Mesendoderm (in vitro differentiated cells): Measurements from ENCODE around the gene ELAVL2.

ENCODE experiments used
- DNase-seq: peaks from one replicate; pipeline ENCODE4 v3.0.0; 2013
- H2AK5ac ChIP-seq: 2 replicates; pipeline ENCODE4 v1.6.1; 2013; ENCODE audit warnings: low read length, inconsistent platforms
- H2BK120ac ChIP-seq: 2 replicates; pipeline ENCODE4 v1.6.1; 2013; ENCODE audit warnings: low read depth, mild to moderate bottlenecking, low read length, moderate library complexity, mixed read lengths
- H2BK15ac ChIP-seq: replicated peaks from 2 replicates; pipeline ENCODE4 v1.6.1; 2013; ENCODE audit warnings: low read depth, mild to moderate bottlenecking, moderate library complexity
- H2BK5ac ChIP-seq: 2 replicates; pipeline ENCODE4 v1.6.1; 2013; ENCODE audit warnings: low read length, inconsistent platforms
- H3K18ac ChIP-seq: 2 replicates; pipeline ENCODE4 v1.6.1; 2013; ENCODE audit warnings: mild to moderate bottlenecking, low read length, mixed read lengths
- H3K23ac ChIP-seq: one replicate; pipeline ENCODE4 v1.6.1; 2013; ENCODE audit warnings: low read length
- H3K27ac ChIP-seq: 2 replicates; pipeline ENCODE4 v1.5.1; 2013; ENCODE audit warnings: low read depth, mild to moderate bottlenecking, inconsistent platforms, low read length, moderate library complexity
- H3K27me3 ChIP-seq: 2 replicates; pipeline ENCODE4 v1.6.1; 2013; ENCODE audit warnings: low read length, control low read depth, mild to moderate bottlenecking, inconsistent platforms; ENCODE audit not compliant: insufficient read depth, poor library complexity
- H3K36me3 ChIP-seq: 2 replicates; pipeline ENCODE4 v1.6.1; 2013; ENCODE audit warnings: low read length, inconsistent platforms; ENCODE audit not compliant: control insufficient read depth, insufficient read depth
- H3K4ac ChIP-seq: one replicate; pipeline ENCODE4 v1.6.1; 2013; ENCODE audit warnings: low read depth, mild to moderate bottlenecking, low read length, moderate library complexity
- H3K4me1 ChIP-seq: 2 replicates; pipeline ENCODE4 v1.6.1; 2013; ENCODE audit warnings: low read depth, low read length, inconsistent platforms; ENCODE audit not compliant: control insufficient read depth
- H3K4me2 ChIP-seq: 2 replicates; pipeline ENCODE4 v1.6.1; 2013; ENCODE audit warnings: low read length
- H3K4me3 ChIP-seq: 2 replicates; pipeline ENCODE4 v1.5.1; 2013; ENCODE audit warnings: mild to moderate bottlenecking, low read length
- H3K56ac ChIP-seq: one replicate; pipeline ENCODE4 v1.6.1; 2013; ENCODE audit warnings: low read length
- H3K79me1 ChIP-seq: 2 replicates; pipeline ENCODE4 v1.6.1; 2013; ENCODE audit warnings: low read length, inconsistent platforms
- H3K79me2 ChIP-seq: 2 replicates; pipeline ENCODE4 v1.6.1; 2013; ENCODE audit warnings: mild to moderate bottlenecking, low read length; ENCODE audit not compliant: control insufficient read depth, insufficient read depth
- H3K9ac ChIP-seq: 2 replicates; pipeline ENCODE4 v1.6.1; 2013; ENCODE audit warnings: low read length, inconsistent platforms
- H4K5ac ChIP-seq: one replicate; pipeline ENCODE4 v1.6.1; 2013; ENCODE audit warnings: low read length
- H4K8ac ChIP-seq: one replicate; pipeline ENCODE4 v1.6.1; 2013; ENCODE audit warnings: low read depth, mild to moderate bottlenecking, control low read depth, low read length, moderate library complexity
- WGBS: extraction: QIAGEN DNeasy Blood & Tissue Kit; methylation state at CpG from one replicate; pipeline ENCODE4 v1.1.7; 2013; ENCODE audit warnings: low lambda C conversion rate, missing lambda C conversion rate; ENCODE audit not compliant: insufficient coverage; ENCODE audit errors: extremely low coverage; 5-methylcytosine and 5-hydroxymethylcytosine counted together

ELAVL2 gene

GRCh38 chr9:23683611-23684061 lies 142.4 kb downstream of the ELAVL2 start:
- peak overlapping the region; percentile 68 for H3K27ac ChIP-seq
- H3K27me3 ChIP-seq = no peaks in the 10 kb centered on the region
- WGBS = no CpG with 5 or more reads among the region's 7 CpGs

GRCh38 chr9:23682891-23683431 lies 143.1 kb downstream of the ELAVL2 start:
- Histone ChIP-seq H3K4me2 (no peak overlapping the region), H2AK5ac (no peak overlapping the region), H2BK15ac (no peak overlapping the region), H2BK5ac (no peak overlapping the region), H3K79me2 (no peaks in the 10 kb centered on the region), H3K27me3 (no peaks in the 10 kb centered on the region), H3K4me3 (no peak overlapping the region), H4K5ac (no peak overlapping the region), H3K4me1 (peaks cover 16% of the 10 kb centered on the region), H3K9ac (no peak overlapping the region), H3K4ac (no peak overlapping the region), H3K18ac (no peak overlapping the region), H3K56ac (peak overlapping the region; percentile 3), H3K27ac (no peak overlapping the region), H3K23ac (no peak overlapping the region), H4K8ac (no peak overlapping the region), H3K36me3 (no peaks in the 10 kb centered on the region), H2BK120ac (no peak overlapping the region), H3K79me1 (no peaks in the 10 kb centered on the region)
- peak; percentile 35 for DNase-seq
- no CpG with 5 or more reads among the region's 3 CpGs for WGBS

More at GRCh38 chr9:23683611-23684061, 142.4 kb downstream of the ELAVL2 start:
- H3K56ac ChIP-seq = no peak overlapping the region
- no peak overlapping the region for H2BK120ac ChIP-seq
- H3K23ac ChIP-seq = peak overlapping the region; percentile 37
- H3K9ac ChIP-seq = no peak overlapping the region
- no peaks in the 10 kb centered on the region for H3K79me2 ChIP-seq
- no peak overlapping the region for H3K4me2 ChIP-seq
- peak; percentile 62 for DNase-seq
- no peaks in the 10 kb centered on the region for H3K36me3 ChIP-seq
- H2AK5ac ChIP-seq = no peak overlapping the region
- H3K4me3 ChIP-seq = no peak overlapping the region
- H4K8ac ChIP-seq = no peak overlapping the region
- peak overlapping the region; percentile 17 for H2BK5ac ChIP-seq
- no peak overlapping the region for H2BK15ac ChIP-seq
- H3K18ac ChIP-seq = no peak overlapping the region
- H3K79me1 ChIP-seq = no peaks in the 10 kb centered on the region
- peaks cover 16% of the 10 kb centered on the region for H3K4me1 ChIP-seq
- H4K5ac ChIP-seq = no peak overlapping the region
- no peak overlapping the region for H3K4ac ChIP-seq

- Histone ChIP-seq H2AK5ac (no peak overlapping the region), H3K4me2 (no peak overlapping the region), H4K8ac (no peak overlapping the region), H3K18ac (no peak overlapping the region), H4K5ac (no peak overlapping the region), H3K56ac (no peak overlapping the region), H3K79me2 (no peaks in the 10 kb centered on the region), H3K4me3 (no peak overlapping the region), H3K36me3 (no peaks in the 10 kb centered on the region), H2BK15ac (peak overlapping the region; percentile 6), H3K23ac (no peak overlapping the region), H3K79me1 (no peaks in the 10 kb centered on the region), H3K4ac (peak overlapping the region; percentile 55), H3K27me3 (no peaks in the 10 kb centered on the region), H2BK120ac (no peak overlapping the region), H3K4me1 (peaks cover 16% of the 10 kb centered on the region), H3K27ac (no peak overlapping the region), H2BK5ac (no peak overlapping the region), H3K9ac (no peak overlapping the region)
- no CpG with 5 or more reads among the region's 9 CpGs for WGBS
- DNase-seq = no peak
Measured at GRCh38 chr9:23682352-23682751, 143.7 kb downstream of the ELAVL2 start.

GRCh38 chr9:23677446-23677845 lies 148.6 kb downstream of the ELAVL2 start:
- no peak overlapping the region for H3K4me2 ChIP-seq
- H3K27ac ChIP-seq = no peak overlapping the region
- no peak for DNase-seq
- no peak overlapping the region for H3K9ac ChIP-seq
- H3K4ac ChIP-seq = no peak overlapping the region
- no peak overlapping the region for H2BK15ac ChIP-seq
- no peaks in the 10 kb centered on the region for H3K27me3 ChIP-seq
- no peaks in the 10 kb centered on the region for H3K79me1 ChIP-seq
- no peak overlapping the region for H3K23ac ChIP-seq
- H3K36me3 ChIP-seq = no peaks in the 10 kb centered on the region
- no peak overlapping the region for H3K4me3 ChIP-seq
- no peak overlapping the region for H2BK5ac ChIP-seq
- no peak overlapping the region for H4K8ac ChIP-seq
- no peak overlapping the region for H3K18ac ChIP-seq
- WGBS = no CpG with 5 or more reads among the region's 3 CpGs
- no peak overlapping the region for H2AK5ac ChIP-seq
- H3K56ac ChIP-seq = no peak overlapping the region
- no peak overlapping the region for H4K5ac ChIP-seq
- H2BK120ac ChIP-seq = no peak overlapping the region
- H3K4me1 ChIP-seq = no peaks in the 10 kb centered on the region
- H3K79me2 ChIP-seq = no peaks in the 10 kb centered on the region

- H3K36me3 ChIP-seq = no peaks in the 10 kb centered on the region
- H3K79me2 ChIP-seq = no peaks in the 10 kb centered on the region
- no peak overlapping the region for H3K23ac ChIP-seq
- no peak overlapping the region for H3K4ac ChIP-seq
- no peak overlapping the region for H2BK15ac ChIP-seq
- H3K27me3 ChIP-seq = no peaks in the 10 kb centered on the region
- H3K18ac ChIP-seq = no peak overlapping the region
- no peak overlapping the region for H4K8ac ChIP-seq
- no peak overlapping the region for H4K5ac ChIP-seq
- H3K4me1 ChIP-seq = no peaks in the 10 kb centered on the region
- no peak overlapping the region for H3K9ac ChIP-seq
- H3K27ac ChIP-seq = no peak overlapping the region
- DNase-seq = no peak
- H2BK120ac ChIP-seq = no peak overlapping the region
- H3K4me3 ChIP-seq = no peak overlapping the region
- H3K56ac ChIP-seq = no peak overlapping the region
- no peak overlapping the region for H2AK5ac ChIP-seq
- no peak overlapping the region for H3K4me2 ChIP-seq
- no peak overlapping the region for H2BK5ac ChIP-seq
- H3K79me1 ChIP-seq = no peaks in the 10 kb centered on the region
- no CpG with 5 or more reads among the region's 6 CpGs for WGBS
Measured at GRCh38 chr9:23674016-23674585, 151.9 kb downstream of the ELAVL2 start.

- H3K9ac ChIP-seq = no peak overlapping the region
- H3K56ac ChIP-seq = no peak overlapping the region
- no peak overlapping the region for H3K27ac ChIP-seq
- no peak overlapping the region for H4K5ac ChIP-seq
- H3K79me1 ChIP-seq = no peaks in the 10 kb centered on the region
- H2AK5ac ChIP-seq = no peak overlapping the region
- WGBS = no CpG with 5 or more reads among the region's 6 CpGs
- H2BK15ac ChIP-seq = no peak overlapping the region
- no peaks in the 10 kb centered on the region for H3K27me3 ChIP-seq
- H3K79me2 ChIP-seq = no peaks in the 10 kb centered on the region
- no peak overlapping the region for H2BK5ac ChIP-seq
- H2BK120ac ChIP-seq = no peak overlapping the region
- no peak overlapping the region for H4K8ac ChIP-seq
- no peaks in the 10 kb centered on the region for H3K4me1 ChIP-seq
- no peak overlapping the region for H3K4ac ChIP-seq
- no peak overlapping the region for H3K23ac ChIP-seq
- no peak overlapping the region for H3K4me3 ChIP-seq
- no peak for DNase-seq
- H3K18ac ChIP-seq = no peak overlapping the region
- no peak overlapping the region for H3K4me2 ChIP-seq
- H3K36me3 ChIP-seq = no peaks in the 10 kb centered on the region
Measured at GRCh38 chr9:23672151-23672550, 153.9 kb downstream of the ELAVL2 start.
